T-helper 9 cell (primary cell): ENCODE results near the gene CLDN34.

Experiments used
- DNase-seq: peaks from one replicate; pipeline ENCODE4 v3.0.0-alpha.2; 2020
- total RNA-seq, 2 donors: gene quantifications; one replicate each; lab custom pipeline; 2026; lab: John Stamatoyannopoulos, UW

The CLDN34 gene, protein sequence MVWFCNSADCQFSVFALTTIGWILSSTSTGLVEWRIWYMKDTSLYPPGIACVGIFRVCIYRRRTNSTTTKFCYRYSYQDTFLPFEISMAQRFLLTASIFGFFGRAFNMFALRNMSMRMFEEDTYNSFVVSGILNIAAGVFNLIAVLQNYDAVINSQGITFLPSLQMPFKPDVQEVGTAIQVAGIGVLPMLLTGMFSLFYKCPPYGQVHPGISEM
- total RNA-seq = 0 reads per million in 2 donors

DNA sequence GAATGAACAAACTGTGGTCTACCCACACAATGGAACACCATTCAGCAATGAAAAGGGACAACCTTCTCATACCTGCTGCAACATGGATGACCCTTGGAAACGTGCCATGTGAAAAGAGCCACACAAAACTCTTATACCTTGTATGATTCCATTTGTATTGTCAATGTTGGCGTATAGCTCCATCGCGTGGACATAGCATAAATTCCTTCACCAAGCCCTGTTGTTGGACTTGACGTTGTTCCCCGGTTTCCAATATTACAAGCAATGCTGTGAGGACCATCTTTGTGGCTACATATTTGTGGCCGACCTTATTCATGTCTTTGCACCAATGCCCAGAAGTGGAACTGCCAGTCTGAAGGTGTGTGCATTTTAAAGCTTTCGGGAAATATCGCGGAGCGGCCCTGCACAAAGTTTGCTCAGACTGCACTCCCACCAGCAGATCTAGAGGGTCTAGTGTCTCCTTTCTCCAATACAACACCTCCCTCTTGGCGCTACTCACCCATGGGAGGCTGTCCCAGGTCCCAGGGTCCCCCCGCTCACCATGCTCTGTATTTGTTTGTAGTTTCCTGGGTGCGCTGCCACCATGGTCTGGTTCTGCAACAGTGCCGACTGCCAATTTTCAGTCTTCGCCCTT, at the start of gene CLDN34:
TSS of gene CLDN34 (plus strand) at position 584 of the 634 bp plus-strand sequence. CDS start at position 584, 0 bp downstream.
- DNase-seq = no peak

DNA sequence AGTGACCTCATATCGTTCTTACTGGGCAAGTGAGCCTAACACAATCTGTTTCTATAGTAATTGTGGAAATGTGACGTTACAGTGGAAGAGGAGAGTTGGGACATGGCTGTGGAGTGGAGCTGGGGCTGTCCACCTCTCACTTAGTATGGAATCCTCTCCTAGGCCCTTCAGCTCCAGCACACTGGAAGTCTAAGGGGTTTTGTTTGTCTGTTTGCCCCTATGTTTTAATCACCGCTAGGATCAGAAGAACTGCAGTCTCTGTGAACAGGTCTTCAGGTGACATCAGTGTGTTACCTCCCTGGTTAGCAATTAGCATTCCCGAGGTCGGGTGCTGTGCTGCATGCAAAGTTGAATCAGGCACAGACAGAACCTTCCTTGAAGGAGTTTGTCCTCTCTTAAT, 49.3 kb upstream of the CLDN34 start:
- DNase-seq = no peak

DNA sequence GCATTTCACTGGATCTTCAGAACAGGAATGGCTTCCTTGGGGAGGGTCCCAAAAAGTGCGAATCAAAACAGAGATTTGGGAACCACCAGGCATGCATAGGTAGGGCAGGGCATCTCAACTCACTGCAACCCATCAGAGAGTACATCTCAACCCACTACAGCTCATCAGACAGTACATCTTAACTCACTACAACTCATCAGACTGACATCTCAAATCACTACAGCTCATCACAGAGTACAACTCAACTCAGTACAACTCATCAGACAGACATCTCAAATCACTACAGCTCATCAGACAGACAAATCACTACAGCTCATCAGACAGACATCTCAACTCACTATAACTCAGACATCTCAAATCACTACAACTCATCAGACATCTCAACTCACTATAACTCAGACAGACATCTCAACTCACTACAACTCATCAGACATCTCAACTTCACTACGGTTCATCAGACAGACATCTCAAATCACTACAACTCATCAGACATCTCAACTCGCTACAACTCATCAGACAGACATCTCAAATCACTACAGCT, 47.5 kb upstream of the CLDN34 start:
- DNase-seq = no peak

DNA sequence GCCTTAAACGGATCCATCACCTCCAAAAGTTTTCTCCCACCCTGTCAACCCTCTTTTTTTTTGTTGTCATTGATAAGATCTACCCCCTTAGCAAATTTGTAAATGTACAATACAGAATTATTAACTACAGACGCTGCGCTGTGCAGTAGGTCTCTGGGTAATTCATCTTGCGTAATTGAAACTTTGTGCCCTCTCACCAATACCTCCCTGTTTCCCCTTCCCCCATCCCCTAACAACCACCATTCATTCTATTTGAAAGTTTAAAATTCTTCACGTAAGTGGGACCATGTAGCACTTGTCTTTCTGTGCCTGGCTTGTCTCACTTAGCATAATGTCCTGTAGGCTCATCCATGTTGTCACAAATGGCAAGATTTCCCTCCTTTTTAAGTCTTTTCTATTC, 45.8 kb upstream of the CLDN34 start:
- DNase-seq = no peak

DNA sequence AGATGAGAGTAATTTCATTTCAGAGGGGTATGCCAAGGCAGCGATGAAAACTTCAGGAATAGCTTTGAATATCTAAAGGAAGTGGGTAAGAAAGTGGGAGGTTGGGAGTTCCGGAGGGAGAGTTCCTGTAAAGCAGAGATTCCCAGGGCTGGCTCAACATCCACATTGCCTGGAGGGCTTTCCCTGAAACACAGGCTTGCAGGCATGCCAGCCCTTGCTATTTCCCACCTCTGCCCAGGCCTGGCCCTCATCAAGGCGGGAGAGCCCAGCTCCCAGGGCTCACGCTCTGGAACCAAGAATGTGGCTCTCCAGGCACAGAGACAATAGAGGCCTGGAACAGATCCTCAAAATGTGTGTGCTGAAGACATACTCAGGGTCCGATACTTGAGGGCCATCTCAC, 43.8 kb upstream of the CLDN34 start:
- DNase-seq = no peak

DNA sequence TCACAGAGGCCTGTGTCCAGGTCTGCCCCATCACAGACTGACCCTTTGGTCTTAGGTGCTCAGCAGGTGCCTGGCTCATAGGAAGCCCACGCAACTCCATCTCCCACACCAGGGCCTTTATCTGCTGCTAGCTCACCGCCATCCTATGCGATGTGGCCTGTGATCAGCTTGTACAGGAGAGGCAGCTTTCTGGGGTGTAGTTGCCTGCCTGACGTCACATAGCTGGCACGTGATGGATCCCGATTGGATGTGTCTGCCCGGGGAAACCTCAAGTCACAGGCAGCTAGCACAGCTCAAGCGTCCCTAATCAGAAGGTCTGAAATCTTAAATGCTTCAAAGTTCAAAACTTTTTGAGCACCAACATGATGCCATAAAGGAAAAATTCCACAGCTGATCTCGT, 41.2 kb upstream of the CLDN34 start:
- no peak for DNase-seq

DNA sequence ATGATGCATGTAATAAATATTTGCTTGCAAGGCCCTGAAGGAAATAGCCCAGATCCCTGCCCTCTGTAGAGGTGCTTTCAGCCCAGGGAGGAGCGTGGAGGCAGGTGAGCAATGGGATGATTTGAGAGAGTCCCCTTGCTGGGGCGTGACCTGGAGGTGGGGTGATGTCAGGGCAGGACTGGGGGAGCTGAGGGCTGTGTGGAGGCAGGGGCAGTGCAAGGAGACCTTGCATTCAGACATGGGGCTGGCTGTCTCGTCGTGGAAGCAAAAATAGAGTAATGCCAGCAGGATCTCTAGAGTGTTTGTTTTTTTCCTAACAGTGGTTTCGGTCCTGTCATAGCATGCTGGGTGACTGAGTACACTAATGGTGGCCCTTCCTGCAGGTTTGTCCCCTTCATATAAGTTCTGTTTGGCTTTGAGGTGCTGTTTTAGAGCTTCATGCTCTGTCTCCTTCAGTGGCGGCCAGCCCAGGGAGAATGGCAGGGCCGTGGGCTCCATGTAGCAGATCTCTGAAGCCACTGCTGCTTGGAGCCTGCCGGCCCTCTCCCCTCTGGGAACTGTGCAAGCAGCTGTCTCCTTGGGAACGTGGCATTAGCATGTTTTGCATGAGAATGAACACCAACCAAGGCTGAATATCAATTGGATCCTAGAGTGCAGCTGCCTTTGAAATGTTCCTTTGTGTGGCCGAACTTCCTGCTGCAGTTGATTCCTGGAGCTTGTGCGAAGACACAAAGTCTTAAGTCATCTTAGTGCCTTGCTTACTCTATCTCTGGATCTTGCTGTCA, 39.3 kb upstream of the CLDN34 start:
- no peak for DNase-seq

DNA sequence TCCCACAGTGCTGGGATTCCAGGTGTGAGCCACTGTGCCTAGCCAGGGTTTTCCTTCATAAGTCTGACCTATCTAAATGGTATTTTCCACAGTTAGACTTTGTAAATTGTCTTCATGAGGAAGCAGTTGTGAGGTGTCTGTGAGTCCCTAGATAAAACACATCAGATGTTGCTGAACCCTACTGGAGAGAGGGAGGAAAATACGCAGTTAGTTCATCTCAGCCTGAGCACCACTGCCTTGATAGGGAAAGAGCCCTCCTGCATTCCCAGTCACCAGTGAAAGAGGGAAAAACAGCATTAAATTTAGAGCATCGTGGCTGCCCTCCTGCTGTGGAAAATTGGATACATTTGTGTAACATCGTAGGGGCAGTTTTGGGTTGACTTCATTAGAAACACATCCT, 31.7 kb upstream of the CLDN34 start:
- no peak for DNase-seq

DNA sequence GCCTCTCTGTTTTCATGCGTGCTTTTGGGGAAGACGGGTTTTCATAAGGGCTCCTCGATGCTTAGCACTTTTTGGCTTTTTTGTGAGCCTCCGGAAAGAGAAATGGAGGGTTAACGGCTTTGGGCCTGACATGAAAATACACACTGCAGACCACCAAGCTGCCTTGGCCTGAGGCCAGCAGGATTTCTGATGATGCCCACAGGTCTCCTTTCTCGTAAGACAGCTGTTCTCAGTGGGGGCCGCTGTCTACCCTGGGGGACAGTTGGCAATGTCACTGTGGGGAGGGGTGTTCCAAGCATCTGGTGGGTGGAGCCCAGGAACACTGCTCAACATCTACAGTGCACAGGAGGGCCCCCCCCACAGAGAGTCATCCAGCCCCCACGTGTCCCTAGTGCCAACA, 29.4 kb upstream of the CLDN34 start:
- DNase-seq = no peak

DNA sequence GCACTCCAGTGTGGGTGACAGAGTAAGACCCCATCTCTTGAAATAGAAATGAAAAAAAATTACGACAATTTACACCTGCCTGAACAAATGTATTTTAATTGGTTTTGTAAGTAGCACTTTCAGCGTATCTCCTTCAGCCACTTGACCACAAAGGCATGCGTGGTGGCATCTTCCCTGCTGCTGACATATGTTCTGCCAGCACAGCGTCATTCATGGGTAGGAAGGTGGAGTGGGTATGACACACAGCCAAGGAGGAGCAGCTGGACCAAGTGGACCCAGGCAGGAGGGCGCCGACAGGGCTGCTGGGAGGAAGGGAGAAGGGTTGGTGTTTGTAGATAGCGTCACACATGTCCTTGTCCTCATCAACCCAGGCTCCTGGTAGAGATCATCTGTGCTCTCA, 28.6 kb upstream of the CLDN34 start:
- no peak for DNase-seq

DNA sequence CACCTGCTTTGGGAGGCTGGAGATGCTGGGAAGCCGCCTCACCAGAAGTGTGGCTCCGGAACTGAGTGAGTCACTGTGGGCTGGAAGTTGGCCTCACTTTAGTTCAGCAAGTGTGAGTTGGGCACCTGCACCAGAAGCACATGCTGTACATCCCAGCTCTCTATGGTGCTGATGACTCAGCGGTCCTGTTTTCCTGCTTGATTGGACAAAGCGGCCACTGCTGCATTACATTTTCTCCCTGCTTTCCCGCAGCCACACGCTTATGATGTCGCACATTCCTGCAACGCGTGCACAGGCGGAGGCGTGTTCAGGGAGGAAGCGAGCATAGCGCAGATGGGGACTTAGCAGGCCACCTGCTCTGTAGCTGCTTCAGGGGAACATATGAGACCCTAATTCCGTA, 26.7 kb upstream of the CLDN34 start:
- DNase-seq = no peak

DNA sequence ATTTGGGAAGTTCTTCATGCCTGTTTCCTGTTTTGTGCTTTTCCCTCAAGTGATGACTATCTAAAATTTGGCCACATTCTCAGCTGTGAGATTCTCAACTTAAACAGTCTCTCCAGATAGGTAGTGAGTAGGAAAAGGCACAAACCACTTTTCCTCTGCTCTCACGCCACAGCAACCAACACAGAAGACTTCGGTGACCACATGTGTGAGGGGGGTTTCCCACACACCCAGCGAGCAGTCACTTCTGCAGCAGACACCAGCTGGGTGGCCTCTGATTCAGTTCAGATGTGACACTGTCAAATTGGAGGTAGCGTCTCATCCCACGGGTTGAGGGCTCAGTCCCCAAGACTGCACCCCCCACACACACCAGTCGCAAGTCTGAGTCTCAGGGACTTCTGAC, 25.1 kb upstream of the CLDN34 start:
- DNase-seq = no peak

DNA sequence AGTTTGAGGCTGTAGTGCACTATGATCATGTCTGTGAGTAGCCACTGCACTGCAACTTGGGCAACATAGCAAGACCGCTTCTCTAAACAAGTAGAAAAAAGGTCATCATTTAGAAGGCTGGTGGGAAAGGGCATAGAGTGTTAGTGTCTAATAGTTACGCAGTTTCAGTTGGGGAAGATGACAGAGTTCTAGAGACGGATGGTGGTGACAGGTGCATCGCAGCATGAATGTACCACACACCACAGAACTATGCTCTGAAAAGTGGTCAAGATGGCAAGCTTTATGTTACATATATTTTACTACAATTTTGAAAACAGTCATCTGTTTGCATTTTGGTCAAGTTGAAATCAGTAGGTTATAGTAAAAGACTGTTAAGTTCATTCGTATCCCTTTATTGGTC, 23.7 kb upstream of the CLDN34 start:
- no peak for DNase-seq

DNA sequence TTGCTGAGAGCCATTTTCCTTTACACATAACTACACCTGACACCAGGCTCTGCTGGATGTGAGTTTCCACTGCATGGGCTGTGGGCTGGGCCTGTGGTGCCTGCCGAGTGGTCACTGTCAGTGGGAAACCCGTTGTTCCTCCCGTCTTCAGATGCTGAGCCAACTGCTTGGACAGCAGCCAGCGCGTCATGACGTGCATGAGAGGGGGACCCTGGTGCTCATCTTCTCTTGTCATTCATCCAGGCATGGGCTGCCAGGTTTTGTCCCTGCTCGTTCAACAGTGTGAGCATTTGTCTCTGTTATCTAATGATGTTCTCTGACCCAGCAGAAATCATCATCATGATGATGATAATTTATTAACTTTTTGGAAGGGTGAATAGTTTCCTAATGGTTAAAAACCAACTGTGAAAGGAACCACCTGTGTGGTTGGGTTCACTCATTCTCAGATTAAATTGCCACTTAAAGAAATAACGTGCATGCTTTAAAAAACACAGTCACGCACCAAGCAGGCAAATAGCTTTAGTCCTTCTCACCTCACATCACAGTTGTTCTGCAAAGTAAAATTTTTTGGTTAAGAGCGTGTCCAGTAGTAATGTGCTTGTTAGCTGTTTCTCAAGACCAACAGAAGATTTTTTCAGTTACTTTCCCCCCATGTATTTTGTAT, 19.9 kb upstream of the CLDN34 start:
- no peak for DNase-seq

DNA sequence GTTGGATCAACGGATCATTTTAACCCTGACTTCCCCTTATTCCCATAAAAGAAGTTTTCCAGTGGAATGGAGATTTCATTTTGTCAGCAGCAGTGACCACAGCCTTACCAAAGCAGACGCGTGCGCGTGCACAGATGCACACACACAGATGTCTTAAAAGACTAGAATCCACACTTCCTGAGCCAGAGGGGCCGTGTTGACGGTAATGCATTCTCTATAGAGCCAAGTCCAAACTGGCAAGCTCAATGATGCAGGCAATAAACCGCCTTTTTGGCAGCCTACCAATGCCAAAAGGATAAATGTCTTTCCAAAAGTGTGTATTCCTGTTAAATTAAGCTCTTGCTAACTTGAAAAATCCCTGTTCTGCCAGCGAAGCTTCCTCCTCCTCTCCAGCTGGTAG, 18.8 kb upstream of the CLDN34 start:
- DNase-seq = no peak

DNA sequence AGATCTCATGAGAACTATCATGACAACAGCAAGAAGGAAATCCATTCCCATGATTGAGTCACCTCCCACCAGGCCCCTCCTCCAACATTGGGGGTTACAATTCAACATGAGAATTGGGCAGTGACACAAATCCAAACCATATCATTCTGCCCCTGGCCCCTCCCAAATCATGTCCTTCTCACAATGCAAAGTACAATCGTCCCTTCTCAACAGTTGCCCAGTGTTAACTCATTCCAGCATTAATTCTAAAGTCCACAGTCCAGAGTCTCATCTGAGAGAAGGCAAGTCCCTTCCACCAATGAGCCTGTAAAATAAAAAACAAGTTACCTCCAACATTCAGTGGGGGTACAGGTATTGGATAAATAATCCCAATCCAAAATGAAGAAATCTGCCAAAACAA, 14.9 kb upstream of the CLDN34 start:
- no peak for DNase-seq

DNA sequence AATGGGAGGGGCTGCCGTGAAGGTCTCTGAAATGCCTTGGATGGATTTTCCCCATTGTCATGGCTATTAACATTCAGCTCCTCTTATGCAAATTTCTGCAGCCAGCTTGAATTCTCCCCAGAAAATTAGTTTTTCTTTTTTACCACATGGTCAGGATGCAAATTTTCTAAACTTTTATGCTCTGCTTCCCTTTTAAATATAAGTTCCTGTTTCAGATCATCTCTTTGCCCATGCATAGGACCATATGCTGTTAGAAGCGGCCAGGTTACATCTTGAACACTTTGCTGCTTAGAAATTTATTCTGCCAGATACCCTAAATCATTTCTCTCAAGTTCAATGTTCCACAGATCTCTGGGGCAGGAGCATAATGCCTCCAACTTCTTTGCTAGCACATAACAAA, 13.8 kb upstream of the CLDN34 start:
- DNase-seq = no peak

DNA sequence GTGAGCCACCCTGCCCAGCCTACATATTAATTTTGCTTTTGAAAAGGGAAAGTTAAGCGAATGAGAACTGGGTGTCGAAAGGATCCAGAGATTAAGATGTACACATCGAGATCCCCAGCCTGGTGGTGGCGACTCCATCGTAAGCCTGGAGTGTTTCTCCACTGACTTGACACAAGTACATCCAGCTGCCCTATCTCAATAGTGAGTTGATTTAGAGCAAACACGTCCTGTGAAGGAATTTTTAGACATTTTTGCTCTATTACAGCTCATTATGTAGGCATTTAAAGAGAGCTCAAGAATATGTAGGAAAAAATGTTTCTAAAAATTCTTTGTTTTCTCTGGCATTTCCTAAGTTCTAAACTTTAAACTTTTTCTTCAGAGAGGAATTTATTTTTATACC, 11.7 kb upstream of the CLDN34 start:
- no peak for DNase-seq

DNA sequence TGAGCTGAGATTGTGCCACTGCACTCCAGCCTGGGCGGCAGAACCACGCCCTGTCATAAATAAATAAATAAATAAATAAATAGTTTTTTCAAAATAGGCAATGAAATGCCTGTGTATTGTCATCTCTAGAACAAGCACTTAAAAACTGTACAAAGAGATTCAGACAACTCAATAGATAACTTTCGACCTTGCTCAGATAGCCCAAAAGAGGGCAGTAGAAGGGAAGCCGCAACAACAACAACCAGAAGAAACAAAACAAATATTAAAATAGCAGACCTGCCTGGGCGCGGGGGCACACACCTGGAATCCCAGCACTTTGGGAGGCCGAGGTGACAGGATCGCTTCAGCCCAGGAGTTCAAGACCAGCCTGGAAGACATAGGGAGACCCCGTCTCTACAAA, 9.4 kb upstream of the CLDN34 start:
- DNase-seq = no peak

DNA sequence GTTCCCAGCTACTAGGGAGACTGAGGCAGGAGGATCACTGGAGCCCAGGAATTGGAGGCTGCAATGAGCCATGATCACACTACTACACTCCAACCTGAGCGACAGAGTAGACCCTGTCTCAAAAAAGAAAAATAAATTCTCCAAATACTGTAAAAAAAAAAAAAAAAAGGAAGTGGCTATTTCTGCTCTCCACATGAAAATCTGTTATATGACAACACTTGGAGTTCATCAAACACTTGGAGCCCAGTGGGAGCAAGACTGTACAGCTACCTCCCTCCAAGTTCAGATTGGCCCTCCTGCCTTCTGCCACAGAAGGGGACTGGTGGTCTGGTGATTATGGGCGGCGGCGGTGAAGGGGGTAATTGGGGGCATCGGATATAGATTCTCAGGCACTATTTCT, 9.0 kb upstream of the CLDN34 start:
- no peak for DNase-seq

DNA sequence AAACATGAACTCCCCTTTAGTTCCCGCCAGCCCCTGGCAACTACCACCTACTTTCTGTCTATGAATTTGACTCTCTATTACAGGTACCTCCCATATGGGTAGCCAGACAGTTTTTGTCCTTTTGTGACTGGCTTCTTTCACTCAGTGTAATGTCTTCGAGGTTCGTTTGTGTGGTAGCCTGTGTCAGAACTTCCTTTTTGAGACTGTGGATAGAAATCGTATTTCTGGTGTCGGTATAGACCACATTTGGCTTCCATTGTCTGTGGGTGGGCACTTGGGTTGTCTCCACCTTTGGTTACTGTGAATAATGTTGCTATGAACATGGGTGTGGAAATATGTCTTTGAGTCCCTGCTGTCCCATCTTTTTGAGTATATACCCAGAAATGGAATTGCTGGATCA, 5.4 kb upstream of the CLDN34 start:
- DNase-seq = no peak

DNA sequence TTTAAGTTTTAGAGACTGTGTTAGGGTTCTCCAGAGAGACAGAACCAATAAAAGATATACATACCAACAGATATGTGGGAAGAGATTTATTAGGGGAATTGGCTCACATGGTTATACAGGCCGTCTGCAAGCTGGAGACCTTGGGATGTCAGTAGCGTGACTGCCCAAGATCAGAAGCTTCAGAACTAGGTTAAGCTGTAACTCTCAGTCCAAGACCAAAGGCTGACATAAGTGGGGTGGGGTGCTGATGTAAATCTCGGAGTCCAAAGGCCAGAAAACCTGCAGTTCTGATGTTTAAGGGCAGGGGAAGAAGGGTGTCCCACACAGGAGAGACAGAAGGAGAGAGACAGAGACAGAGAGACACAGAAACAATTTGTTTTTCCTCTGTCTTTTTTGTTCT, 10.5 kb downstream of the CLDN34 start:
- DNase-seq = no peak

DNA sequence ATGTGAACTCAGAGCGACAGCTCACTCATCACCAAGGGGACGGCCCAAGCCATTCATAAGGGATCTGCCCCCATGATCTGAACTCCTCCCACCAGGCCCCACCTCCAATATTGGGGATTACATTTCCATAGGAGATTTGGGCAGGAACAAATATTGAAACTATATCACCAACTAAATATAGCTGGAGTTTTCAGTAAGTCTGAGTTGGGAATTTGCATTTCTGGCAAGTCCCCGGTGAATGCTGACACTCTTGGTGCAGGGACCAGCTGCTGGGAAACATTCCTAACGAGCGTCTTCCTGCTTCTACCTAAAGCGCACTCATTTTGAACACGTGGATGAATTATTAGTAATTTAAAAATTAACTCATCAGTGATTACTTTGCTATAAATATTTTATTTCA, 13.2 kb downstream of the CLDN34 start:
- no peak for DNase-seq
